HG02973 (cell line): Measurements from ENCODE around the gene GLMN.
A peak's percentile ranks its signal among the peaks of the same experiment; 100 is the strongest.
"Not testable (repeated sequence)": the region's sequence is repeated elsewhere in the genome, so short reads cannot be mapped to it uniquely, and the experiment has no call there.

Source experiments
- ATAC-seq: cut with Tn5 transposase; IDR thresholded peaks from one replicate; pipeline ENCODE4 v1.9.1; 2021; ENCODE audit warnings: moderate library complexity; ENCODE audit not compliant: unreplicated experiment

The GLMN gene

GRCh38 chr1:92301021-92301420, 2.2 kb upstream of the GLMN start:
- ATAC-seq, result no peak

- no peak for ATAC-seq
Observed at GRCh38 chr1:92299477-92300150, 827 bp upstream of the GLMN start.

- peak; percentile 2 for ATAC-seq
Observed at GRCh38 chr1:92298213-92298572, 594 bp downstream of the GLMN start.

- ATAC-seq, result no peak
Observed at GRCh38 chr1:92291372-92291999, 7.3 kb downstream of the GLMN start.

GRCh38 chr1:92281411-92281810, 17.4 kb downstream of the GLMN start:
- not testable (repeated sequence) for ATAC-seq

- not testable (repeated sequence) for ATAC-seq
Observed at GRCh38 chr1:92279781-92280180, 19.0 kb downstream of the GLMN start.

- ATAC-seq, result no peak
Observed at GRCh38 chr1:92277105-92277723, 21.6 kb downstream of the GLMN start.

GRCh38 chr1:92276082-92276481, 22.7 kb downstream of the GLMN start:
- ATAC-seq, result no peak

- ATAC-seq, result no peak
Observed at GRCh38 chr1:92274939-92275338, 23.8 kb downstream of the GLMN start.

GRCh38 chr1:92273039-92273438, 25.7 kb downstream of the GLMN start:
- ATAC-seq, result no peak

GRCh38 chr1:92262516-92262915, 36.3 kb downstream of the GLMN start:
- ATAC-seq, result no peak

- ATAC-seq, result no peak
Observed at GRCh38 chr1:92259350-92259749, 39.4 kb downstream of the GLMN start.

GRCh38 chr1:92254714-92255113, 44.1 kb downstream of the GLMN start:
- ATAC-seq, result not testable (repeated sequence)

GRCh38 chr1:92244376-92244775, 54.4 kb downstream of the GLMN start:
- no peak for ATAC-seq

GRCh38 chr1:92240034-92240433, 58.8 kb downstream of the GLMN start:
- ATAC-seq, result no peak

- ATAC-seq, result no peak
Observed at GRCh38 chr1:92230736-92231135, 68.1 kb downstream of the GLMN start.

- no peak for ATAC-seq
Observed at GRCh38 chr1:92228401-92228800, 70.4 kb downstream of the GLMN start.

GRCh38 chr1:92219028-92219427, 79.8 kb downstream of the GLMN start:
- ATAC-seq, result no peak

GRCh38 chr1:92218559-92218958, 80.2 kb downstream of the GLMN start:
- no peak for ATAC-seq

- ATAC-seq, result no peak
Observed at GRCh38 chr1:92217721-92218120, 81.1 kb downstream of the GLMN start, which contains the start of gene C1orf146. Gene C1orf146, plus strand, starts transcription at chr1:92217915. Its CDS starts 13,506 bp downstream, at chr1:92231421.

GRCh38 chr1:92211166-92211565, 87.6 kb downstream of the GLMN start:
- no peak for ATAC-seq

GRCh38 chr1:92210701-92211100, 88.1 kb downstream of the GLMN start:
- ATAC-seq, result no peak
